Natural killer cell treated with Interleukin-12 subunit alpha and Interleukin-12 subunit beta and Interleukin-15 and Interleukin-18, amount 100 ng/mL, for 72 hours (primary cell): ENCODE results near the gene ADGRA1. TPM values are rescaled to one million over a fixed set of nuclear protein-coding genes. Genes with fewer than 3 reads are reported as not detected.
"Not testable (repeated sequence)": the region's sequence is repeated elsewhere in the genome, so short reads cannot be mapped to it uniquely, and the experiment has no call there.

Experiments used
- ATAC-seq, 2 donors: fragments of 150-1000 bp; cut with Tn5 transposase in 1 of 2; sonication (Bioruptor Pico), chemical (Tn5 transposase) in 1 of 2; 2 replicates each; pipeline ENCODE4 v1.10.0; 2021
- DNase-seq: peaks from one replicate; pipeline ENCODE4 v3.0.0; 2022; ENCODE audit warnings: low spot score
- H3K27ac Mint-ChIP-seq, 2 donors: 1 replicate in 1 of 2; 2 replicates in 1 of 2; pipeline ENCODE4 v1.8.0; 2022; ENCODE audit warnings: mixed read lengths in 2 of 2, mild to moderate bottlenecking in 1 of 2, moderate library complexity in 1 of 2
- H3K27me3 Mint-ChIP-seq, 2 donors: 1 replicate in 1 of 2; 2 replicates in 1 of 2; pipeline ENCODE4 v1.8.0; 2022; ENCODE audit warnings: mixed read lengths in 2 of 2
- H3K36me3 Mint-ChIP-seq: one replicate; pipeline ENCODE4 v1.8.0; 2022; ENCODE audit warnings: mixed read lengths
- H3K4me1 Mint-ChIP-seq, 2 donors: 1 replicate in 1 of 2; 2 replicates in 1 of 2; pipeline ENCODE4 v1.8.0; 2022; ENCODE audit warnings: low read depth in 2 of 2, mixed read lengths in 2 of 2, mild to moderate bottlenecking in 1 of 2
- H3K4me3 Mint-ChIP-seq: one replicate; pipeline ENCODE4 v1.8.0; 2022; ENCODE audit warnings: mixed read lengths
- H3K9me3 Mint-ChIP-seq: 2 replicates; pipeline ENCODE4 v1.8.0; 2022; ENCODE audit warnings: mixed read lengths
- total RNA-seq, 2 donors: library from RNA; stranded (reverse); gene quantifications; one replicate each; pipeline ENCODE4 v1.2.3, GENCODE V29; 2022

The ADGRA1 gene
- total RNA-seq, 2 donors from 2014 or later = not detected

- no peaks in the 10 kb centered on the region for H3K9me3 Mint-ChIP-seq
- DNase-seq (no peak), ATAC-seq (no peak)
- H3K36me3 Mint-ChIP-seq = no peaks in the 10 kb centered on the region
- H3K27ac Mint-ChIP-seq = no peak overlapping the region
- H3K4me1 Mint-ChIP-seq = no peaks in the 10 kb centered on the region
- H3K27me3 Mint-ChIP-seq = no peaks in the 10 kb centered on the region
- H3K4me3 Mint-ChIP-seq = no peak overlapping the region
Measured at GRCh38 chr10:133047526-133048123, 40.1 kb upstream of the ADGRA1 start.

GRCh38 chr10:133048266-133048665, 39.5 kb upstream of the ADGRA1 start:
- ATAC-seq (no peak), DNase-seq (no peak)
- Mint-ChIP-seq H3K4me1 (no peaks in the 10 kb centered on the region), H3K27me3 (no peaks in the 10 kb centered on the region), H3K4me3 (no peak overlapping the region), H3K9me3 (no peaks in the 10 kb centered on the region), H3K36me3 (no peaks in the 10 kb centered on the region), H3K27ac (no peak overlapping the region)

GRCh38 chr10:133048926-133049325, 38.8 kb upstream of the ADGRA1 start:
- Mint-ChIP-seq H3K4me3 (no peak overlapping the region), H3K9me3 (no peaks in the 10 kb centered on the region), H3K36me3 (no peaks in the 10 kb centered on the region), H3K27me3 (no peaks in the 10 kb centered on the region), H3K27ac (no peak overlapping the region), H3K4me1 (no peaks in the 10 kb centered on the region)
- ATAC-seq = no peak
- no peak for DNase-seq

GRCh38 chr10:133049639-133050038, 38.1 kb upstream of the ADGRA1 start:
- Mint-ChIP-seq H3K4me3 (no peak overlapping the region), H3K4me1 (no peaks in the 10 kb centered on the region), H3K27me3 (no peaks in the 10 kb centered on the region), H3K36me3 (no peaks in the 10 kb centered on the region), H3K9me3 (no peaks in the 10 kb centered on the region), H3K27ac (no peak overlapping the region)
- DNase-seq (no peak), ATAC-seq (no peak)

GRCh38 chr10:133050371-133050770, 37.4 kb upstream of the ADGRA1 start:
- no peak for DNase-seq
- Mint-ChIP-seq H3K9me3 (no peaks in the 10 kb centered on the region), H3K27me3 (no peaks in the 10 kb centered on the region), H3K36me3 (no peaks in the 10 kb centered on the region), H3K27ac (no peak overlapping the region), H3K4me1 (no peaks in the 10 kb centered on the region), H3K4me3 (no peak overlapping the region)
- ATAC-seq = no peak

- Mint-ChIP-seq H3K36me3 (no peaks in the 10 kb centered on the region), H3K4me1 (peaks cover 0 to 2% of the 10 kb centered on the region in 2 donors), H3K4me3 (no peak overlapping the region), H3K27me3 (peaks cover 0 to 2% of the 10 kb centered on the region in 2 donors), H3K27ac (no peak overlapping the region), H3K9me3 (no peaks in the 10 kb centered on the region)
- ATAC-seq (no peak), DNase-seq (no peak)
Measured at GRCh38 chr10:133052076-133052475, 35.6 kb upstream of the ADGRA1 start.

GRCh38 chr10:133053527-133054133, 34.1 kb upstream of the ADGRA1 start:
- not testable (repeated sequence) for H3K4me3 Mint-ChIP-seq, H3K9me3 Mint-ChIP-seq, DNase-seq, ATAC-seq, H3K27me3 Mint-ChIP-seq, H3K4me1 Mint-ChIP-seq, H3K36me3 Mint-ChIP-seq, H3K27ac Mint-ChIP-seq

GRCh38 chr10:133055470-133055869, 32.3 kb upstream of the ADGRA1 start:
- peaks cover 13 to 14% of the 10 kb centered on the region in 2 donors for H3K4me1 Mint-ChIP-seq
- no peak overlapping the region for H3K27ac Mint-ChIP-seq
- peaks cover 0 to 8% of the 10 kb centered on the region in 2 donors for H3K27me3 Mint-ChIP-seq
- no peak overlapping the region for H3K4me3 Mint-ChIP-seq
- H3K36me3 Mint-ChIP-seq = no peaks in the 10 kb centered on the region
- ATAC-seq (no peak), DNase-seq (no peak)
- H3K9me3 Mint-ChIP-seq = no peaks in the 10 kb centered on the region

- Mint-ChIP-seq H3K27ac (no peak overlapping the region), H3K27me3 (peaks cover 0 to 8% of the 10 kb centered on the region in 2 donors), H3K36me3 (no peaks in the 10 kb centered on the region), H3K9me3 (no peaks in the 10 kb centered on the region), H3K4me3 (no peak overlapping the region), H3K4me1 (peaks cover 13 to 14% of the 10 kb centered on the region in 2 donors)
- ATAC-seq (no peak), DNase-seq (no peak)
Measured at GRCh38 chr10:133056001-133056400, 31.7 kb upstream of the ADGRA1 start.

GRCh38 chr10:133056651-133057178, 31.0 kb upstream of the ADGRA1 start:
- no peak overlapping the region for H3K4me3 Mint-ChIP-seq
- peaks cover 13 to 14% of the 10 kb centered on the region in 2 donors for H3K4me1 Mint-ChIP-seq
- peak in 1 of 2 donors; percentile 16 for ATAC-seq

GRCh38 chr10:133058331-133059092, 29.2 kb upstream of the ADGRA1 start:
- DNase-seq (no peak), ATAC-seq (no peak)
- H3K4me3 Mint-ChIP-seq = peak overlapping the region; percentile 56
- H3K27me3 Mint-ChIP-seq = peaks cover 0 to 8% of the 10 kb centered on the region in 2 donors
- no peaks in the 10 kb centered on the region for H3K36me3 Mint-ChIP-seq
- H3K27ac Mint-ChIP-seq = peak overlapping the region in 1 of 2 donors; percentile 7
- H3K4me1 Mint-ChIP-seq = peaks cover 13 to 14% of the 10 kb centered on the region in 2 donors
- no peaks in the 10 kb centered on the region for H3K9me3 Mint-ChIP-seq

More at GRCh38 chr10:133056651-133057178, 31.0 kb upstream of the ADGRA1 start:
- no peaks in the 10 kb centered on the region for H3K36me3 Mint-ChIP-seq
- no peak for DNase-seq
- H3K9me3 Mint-ChIP-seq = no peaks in the 10 kb centered on the region
- H3K27me3 Mint-ChIP-seq = peaks cover 0 to 8% of the 10 kb centered on the region in 2 donors
- peak overlapping the region in 1 of 2 donors; percentile 44 for H3K27ac Mint-ChIP-seq

GRCh38 chr10:133059093-133059470, 28.6 kb upstream of the ADGRA1 start:
- Mint-ChIP-seq H3K27ac (peak overlapping the region in 1 of 2 donors; percentile 7), H3K27me3 (peaks cover 0 to 8% of the 10 kb centered on the region in 2 donors), H3K4me3 (peak overlapping the region; percentile 56), H3K4me1 (peaks cover 13 to 14% of the 10 kb centered on the region in 2 donors), H3K9me3 (no peaks in the 10 kb centered on the region), H3K36me3 (no peaks in the 10 kb centered on the region)
- DNase-seq = no peak
- no peak for ATAC-seq

- ATAC-seq = no peak
- H3K36me3 Mint-ChIP-seq = no peaks in the 10 kb centered on the region
- H3K27ac Mint-ChIP-seq = peak overlapping the region in 1 of 2 donors; percentile 7
- no peaks in the 10 kb centered on the region for H3K9me3 Mint-ChIP-seq
- DNase-seq = no peak
- H3K4me3 Mint-ChIP-seq = no peak overlapping the region
- H3K27me3 Mint-ChIP-seq = peaks cover 0 to 8% of the 10 kb centered on the region in 2 donors
- peaks cover 13 to 14% of the 10 kb centered on the region in 2 donors for H3K4me1 Mint-ChIP-seq
Measured at GRCh38 chr10:133059571-133059970, 28.2 kb upstream of the ADGRA1 start.

- Mint-ChIP-seq H3K27ac (no peak overlapping the region), H3K4me3 (no peak overlapping the region), H3K9me3 (no peaks in the 10 kb centered on the region), H3K4me1 (peaks cover 13 to 14% of the 10 kb centered on the region in 2 donors), H3K36me3 (no peaks in the 10 kb centered on the region), H3K27me3 (peaks cover 0 to 8% of the 10 kb centered on the region in 2 donors)
- ATAC-seq (no peak), DNase-seq (no peak)
Measured at GRCh38 chr10:133060022-133060421, 27.7 kb upstream of the ADGRA1 start.
